Measurements from ENCODE around the gene C5orf22.

DNA sequence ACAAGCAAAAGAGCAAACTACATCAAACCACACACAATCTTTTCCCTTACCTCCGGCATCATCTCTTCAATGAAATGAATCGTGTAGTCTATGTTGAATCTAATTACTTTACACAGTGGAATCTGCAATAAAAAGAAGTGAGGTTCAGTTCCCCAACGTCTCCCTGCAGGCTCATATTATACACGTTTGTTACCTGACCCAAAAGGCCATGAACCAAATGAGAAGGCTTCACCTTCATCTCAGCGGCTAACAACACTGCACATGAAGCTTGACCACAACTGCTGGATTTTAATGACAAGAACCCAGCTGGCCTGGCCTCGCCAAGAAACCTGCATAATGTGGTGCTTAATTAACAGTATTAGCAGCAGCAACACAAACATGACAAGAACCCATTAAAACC lies 45.7 kb upstream of the C5orf22 start:
- TF ChIP-seq EZH2 (IDR thresholded peaks at IDR 0.05; ENCODE audit: borderline replicate concordance, insufficient read depth, low read depth, low read length, poor library complexity, severe bottlenecking), result no peak
- TF ChIP-seq, protein P1, sequence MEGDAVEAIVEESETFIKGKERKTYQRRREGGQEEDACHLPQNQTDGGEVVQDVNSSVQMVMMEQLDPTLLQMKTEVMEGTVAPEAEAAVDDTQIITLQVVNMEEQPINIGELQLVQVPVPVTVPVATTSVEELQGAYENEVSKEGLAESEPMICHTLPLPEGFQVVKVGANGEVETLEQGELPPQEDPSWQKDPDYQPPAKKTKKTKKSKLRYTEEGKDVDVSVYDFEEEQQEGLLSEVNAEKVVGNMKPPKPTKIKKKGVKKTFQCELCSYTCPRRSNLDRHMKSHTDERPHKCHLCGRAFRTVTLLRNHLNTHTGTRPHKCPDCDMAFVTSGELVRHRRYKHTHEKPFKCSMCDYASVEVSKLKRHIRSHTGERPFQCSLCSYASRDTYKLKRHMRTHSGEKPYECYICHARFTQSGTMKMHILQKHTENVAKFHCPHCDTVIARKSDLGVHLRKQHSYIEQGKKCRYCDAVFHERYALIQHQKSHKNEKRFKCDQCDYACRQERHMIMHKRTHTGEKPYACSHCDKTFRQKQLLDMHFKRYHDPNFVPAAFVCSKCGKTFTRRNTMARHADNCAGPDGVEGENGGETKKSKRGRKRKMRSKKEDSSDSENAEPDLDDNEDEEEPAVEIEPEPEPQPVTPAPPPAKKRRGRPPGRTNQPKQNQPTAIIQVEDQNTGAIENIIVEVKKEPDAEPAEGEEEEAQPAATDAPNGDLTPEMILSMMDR (IDR thresholded peaks at IDR 0.05), result no peak
